GM19468 (cell line): ENCODE results near the gene PDCD1LG2.
"Not testable (repeated sequence)": the region's sequence is repeated elsewhere in the genome, so short reads cannot be mapped to it uniquely, and the experiment has no call there.

Source experiments
- ATAC-seq: cut with Tn5 transposase; IDR thresholded peaks from one replicate; pipeline ENCODE4 v1.9.1; 2021; ENCODE audit warnings: mild to moderate bottlenecking, moderate library complexity, moderate number of reproducible peaks; ENCODE audit not compliant: unreplicated experiment; ENCODE audit errors: extremely low read depth

PDCD1LG2 gene

GRCh38 chr9:5510360-5510931 lies at the start of gene PDCD1LG2:
Gene PDCD1LG2 (plus strand): TSS chr9:5510531. CDS start chr9:5522547, 12,016 bp downstream.
- peak; percentile 81 for ATAC-seq

GRCh38 chr9:5464831-5465330 lies 45.5 kb upstream of the PDCD1LG2 start:
- ATAC-seq, result not testable (repeated sequence)

GRCh38 chr9:5466005-5466404 lies 44.3 kb upstream of the PDCD1LG2 start:
- ATAC-seq, result no peak

- ATAC-seq, result no peak
Measured at GRCh38 chr9:5466766-5467165, 43.6 kb upstream of the PDCD1LG2 start.

GRCh38 chr9:5468850-5469249 lies 41.5 kb upstream of the PDCD1LG2 start:
- no peak for ATAC-seq

GRCh38 chr9:5470122-5470521 lies 40.2 kb upstream of the PDCD1LG2 start:
- ATAC-seq, result no peak

- no peak for ATAC-seq
Measured at GRCh38 chr9:5470816-5471215, 39.5 kb upstream of the PDCD1LG2 start.

- ATAC-seq, result not testable (repeated sequence)
Measured at GRCh38 chr9:5475611-5476010, 34.7 kb upstream of the PDCD1LG2 start.

- ATAC-seq, result no peak
Measured at GRCh38 chr9:5478206-5478605, 32.1 kb upstream of the PDCD1LG2 start.

GRCh38 chr9:5479994-5480694 lies 30.2 kb upstream of the PDCD1LG2 start:
- no peak for ATAC-seq

- no peak for ATAC-seq
Measured at GRCh38 chr9:5480919-5481318, 29.4 kb upstream of the PDCD1LG2 start.

- no peak for ATAC-seq
Measured at GRCh38 chr9:5481322-5482040, 28.9 kb upstream of the PDCD1LG2 start.

- ATAC-seq, result no peak
Measured at GRCh38 chr9:5482194-5482593, 28.1 kb upstream of the PDCD1LG2 start.

- ATAC-seq, result no peak
Measured at GRCh38 chr9:5483306-5483705, 27.0 kb upstream of the PDCD1LG2 start.

- no peak for ATAC-seq
Measured at GRCh38 chr9:5485378-5486085, 24.8 kb upstream of the PDCD1LG2 start.

GRCh38 chr9:5486988-5487387 lies 23.3 kb upstream of the PDCD1LG2 start:
- ATAC-seq, result no peak

GRCh38 chr9:5488221-5489008 lies 21.9 kb upstream of the PDCD1LG2 start:
- no peak for ATAC-seq

- ATAC-seq, result no peak
Measured at GRCh38 chr9:5489630-5490490, 20.5 kb upstream of the PDCD1LG2 start.
